ENCODE data around the gene SEC14L3.
"Not testable (repeated sequence)": the region's sequence is repeated elsewhere in the genome, so short reads cannot be mapped to it uniquely, and the experiment has no call there.

SEC14L3 gene

GRCh38 chr22:30485362-30485988, 13.7 kb upstream of the SEC14L3 start:
- DNase-seq = peak; percentile 11

GRCh38 chr22:30483169-30483568, 11.4 kb upstream of the SEC14L3 start:
- no peak for DNase-seq

- DNase-seq = no peak
Measured at GRCh38 chr22:30481711-30482110, 9.9 kb upstream of the SEC14L3 start.

- DNase-seq = no peak
Measured at GRCh38 chr22:30479981-30480380, 8.2 kb upstream of the SEC14L3 start.

- peak; percentile 23 for DNase-seq
Measured at GRCh38 chr22:30474683-30475424, 3.0 kb upstream of the SEC14L3 start.

- no peak for DNase-seq
Measured at GRCh38 chr22:30474121-30474520, 2.3 kb upstream of the SEC14L3 start.

- no peak for DNase-seq
Measured at GRCh38 chr22:30472994-30473720, 1.3 kb upstream of the SEC14L3 start.

GRCh38 chr22:30470655-30471054, 1.2 kb downstream of the SEC14L3 start:
- DNase-seq = no peak

GRCh38 chr22:30469165-30469564, 2.7 kb downstream of the SEC14L3 start:
- DNase-seq = no peak

GRCh38 chr22:30460555-30460954, 11.3 kb downstream of the SEC14L3 start:
- not testable (repeated sequence) for DNase-seq

- DNase-seq = no peak
Measured at GRCh38 chr22:30460147-30460546, 11.7 kb downstream of the SEC14L3 start.

- no peak for DNase-seq
Measured at GRCh38 chr22:30459181-30460052, 12.4 kb downstream of the SEC14L3 start.

- no peak for DNase-seq
Measured at GRCh38 chr22:30457981-30458380, 13.8 kb downstream of the SEC14L3 start.

- DNase-seq = no peak
Measured at GRCh38 chr22:30455075-30455840, 16.6 kb downstream of the SEC14L3 start.

GRCh38 chr22:30453731-30454510, 17.9 kb downstream of the SEC14L3 start:
- DNase-seq = no peak

- DNase-seq = peak; percentile 24
Measured at GRCh38 chr22:30452861-30453260, 19.0 kb downstream of the SEC14L3 start.

GRCh38 chr22:30451488-30451887, 20.3 kb downstream of the SEC14L3 start:
- DNase-seq = not testable (repeated sequence)

- DNase-seq = no peak
Measured at GRCh38 chr22:30447656-30448055, 24.2 kb downstream of the SEC14L3 start.

- no peak for DNase-seq
Measured at GRCh38 chr22:30445438-30446145, 26.2 kb downstream of the SEC14L3 start.

- DNase-seq = peak; percentile 52
Measured at GRCh38 chr22:30444632-30445437, 27.0 kb downstream of the SEC14L3 start.
